ENCODE results near the gene NCAPD2.
A peak's percentile ranks its signal among the peaks of the same experiment; 100 is the strongest.

NCAPD2 gene

DNA sequence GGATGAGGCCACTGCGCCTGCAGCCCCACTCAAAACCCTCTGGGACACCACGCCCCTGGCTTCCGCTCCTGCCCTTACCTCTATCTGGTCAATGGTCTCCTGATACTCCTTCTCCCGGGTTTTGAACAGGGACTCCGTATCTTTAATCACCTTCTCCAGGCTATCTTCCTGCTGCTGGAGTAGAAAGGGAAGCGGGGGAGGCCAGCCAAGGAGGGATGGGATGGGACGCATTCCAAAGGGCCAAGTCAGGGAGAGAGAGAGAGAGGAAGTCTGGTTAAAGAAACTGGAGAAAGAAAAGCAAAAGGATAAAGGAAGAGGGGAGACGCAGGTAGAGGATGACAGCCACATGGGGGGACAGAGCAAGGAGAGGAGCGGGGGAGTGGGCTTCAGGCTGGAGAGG is 54.1 kb downstream of the NCAPD2 start:
- Histone ChIP-seq H4K20me1 (peaks cover 3 to 37% (median 17%) of the 10 kb centered on the region in 11 experiments; a peak in 17 of 22 replicates), H3K4me1 (peaks cover 57 to 80% (median 63%) of the 10 kb centered on the region in 10 experiments), H3K27me3 (no peaks in the 10 kb centered on the region), H3K4me2 (peak overlapping the region; percentile 24 to 100 (median 99); a peak in 19 of 22 replicates), H3K9ac (peak overlapping the region; percentile 27 to 83 (median 73); a peak in 16 of 22 replicates), H3K4me3 (peak overlapping the region in 5 of 10 experiments; percentile 42 to 99 (median 52); a peak in 8 of 20 replicates), H3K27ac (peak overlapping the region in 10 of 11 experiments; percentile 23 to 86 (median 80); a peak in 18 of 22 replicates), H3K9me3 (replicated peaks in 1 of 11) (no peaks in the 10 kb centered on the region), H3K36me3 (peaks cover 55 to 82% (median 69%) of the 10 kb centered on the region in 11 experiments)
- no peak for TF ChIP-seq Cebpa-rat (IDR thresholded peaks at IDR 0.05)

- H3K9me3 ChIP-seq (replicated peaks in 1 of 11) = no peaks in the 10 kb centered on the region
- H3K4me3 ChIP-seq = peak overlapping the region in 8 of 10 experiments; percentile 14 to 99 (median 44); a peak in 11 of 20 replicates
- peaks cover 61 to 81% (median 66%) of the 10 kb centered on the region in 10 experiments for H3K4me1 ChIP-seq
- H3K4me2 ChIP-seq = peak overlapping the region; percentile 72 to 100 (median 99)
- peak overlapping the region in 10 of 11 experiments; percentile 51 to 86 (median 80); a peak in 19 of 22 replicates for H3K27ac ChIP-seq
- peak overlapping the region; percentile 58 to 87 (median 76); a peak in 20 of 22 replicates for H3K9ac ChIP-seq
- peaks cover 8 to 42% (median 22%) of the 10 kb centered on the region in 11 experiments; a peak in 19 of 22 replicates for H4K20me1 ChIP-seq
- H3K27me3 ChIP-seq = no peaks in the 10 kb centered on the region
- H3K36me3 ChIP-seq = peaks cover 51 to 78% (median 64%) of the 10 kb centered on the region in 11 experiments
- TF ChIP-seq Cebpa-rat (IDR thresholded peaks at IDR 0.05) = no peak
Measured at GRCh38 chr12:6548556-6548955, 54.7 kb downstream of the NCAPD2 start.

- H3K9ac ChIP-seq = peak overlapping the region; percentile 64 to 87 (median 76)
- no peaks in the 10 kb centered on the region for H3K27me3 ChIP-seq
- peak overlapping the region in 9 of 10 experiments; percentile 3 to 99 (median 42); a peak in 14 of 20 replicates for H3K4me3 ChIP-seq
- no peak for TF ChIP-seq Cebpa-rat (IDR thresholded peaks at IDR 0.05)
- H3K27ac ChIP-seq = peak overlapping the region; percentile 30 to 86 (median 80); a peak in 21 of 22 replicates
- H3K4me2 ChIP-seq = peak overlapping the region; percentile 72 to 100 (median 99)
- peaks cover 67 to 86% (median 71%) of the 10 kb centered on the region in 10 experiments for H3K4me1 ChIP-seq
- peaks cover 49 to 72% (median 62%) of the 10 kb centered on the region in 11 experiments for H3K36me3 ChIP-seq
- H3K9me3 ChIP-seq (replicated peaks in 1 of 11) = no peaks in the 10 kb centered on the region
- peaks cover 10 to 48% (median 27%) of the 10 kb centered on the region in 11 experiments; a peak in 19 of 22 replicates for H4K20me1 ChIP-seq
Measured at GRCh38 chr12:6548966-6549683, 55.2 kb downstream of the NCAPD2 start.

GRCh38 chr12:6549684-6550151 is 55.8 kb downstream of the NCAPD2 start:
- Histone ChIP-seq H3K9ac (peak overlapping the region; percentile 64 to 87 (median 76)), H3K27ac (peak overlapping the region; percentile 30 to 86 (median 80); a peak in 21 of 22 replicates)

DNA sequence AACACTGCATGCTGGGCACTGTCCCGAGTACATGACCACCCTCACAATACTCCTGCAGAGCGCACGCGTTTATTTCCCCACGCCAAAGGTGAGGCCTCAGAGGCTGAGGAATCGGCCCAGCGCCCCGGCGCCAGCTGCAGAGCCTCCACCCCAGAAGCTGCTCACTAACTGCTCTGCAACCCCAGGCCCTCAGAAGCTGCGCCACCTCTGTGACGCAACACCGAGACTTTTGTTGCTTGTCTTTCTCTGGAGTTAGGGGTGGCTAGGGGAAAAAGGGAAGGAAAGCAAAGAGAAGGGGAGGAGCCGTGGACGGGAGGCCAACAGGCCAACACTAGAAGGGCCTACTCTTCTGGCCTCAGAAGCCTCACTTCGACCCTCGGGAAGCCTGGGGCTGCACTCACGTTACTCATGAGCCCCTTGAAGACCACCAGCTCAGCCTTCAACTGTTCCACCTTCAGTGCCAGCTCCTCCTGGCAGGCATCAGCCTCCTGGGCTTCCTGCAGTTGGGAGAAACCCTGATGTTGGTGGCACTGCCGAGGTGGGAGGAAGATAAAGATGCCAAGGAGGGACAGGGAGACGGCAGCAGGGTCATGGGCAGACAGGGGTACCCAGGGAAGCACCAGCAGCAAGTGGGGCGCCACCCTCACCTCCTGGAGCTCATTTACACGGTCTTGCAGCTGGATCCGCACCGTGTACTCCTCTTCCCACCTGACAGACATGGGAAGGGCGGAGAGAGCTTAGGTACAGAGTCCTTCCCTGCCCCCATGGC is 56.6 kb downstream of the NCAPD2 start:
- peak in 9 of 11 experiments; percentile 56 to 86 (median 71); a peak in 13 of 22 replicates for TF ChIP-seq Cebpa-rat (IDR thresholded peaks at IDR 0.05)
- peak overlapping the region in 7 of 10 experiments; percentile 4 to 99 (median 47); a peak in 10 of 20 replicates for H3K4me3 ChIP-seq
- no peaks in the 10 kb centered on the region for H3K27me3 ChIP-seq
- H3K36me3 ChIP-seq = peaks cover 36 to 59% (median 48%) of the 10 kb centered on the region in 11 experiments
- H3K27ac ChIP-seq = peak overlapping the region; percentile 51 to 86 (median 80)
- peaks cover 22 to 62% (median 40%) of the 10 kb centered on the region in 11 experiments; a peak in 20 of 22 replicates for H4K20me1 ChIP-seq
- peak overlapping the region; percentile 72 to 100 (median 99) for H3K4me2 ChIP-seq
- H3K9me3 ChIP-seq (replicated peaks in 1 of 11) = no peaks in the 10 kb centered on the region
- peaks cover 77 to 90% (median 80%) of the 10 kb centered on the region in 10 experiments for H3K4me1 ChIP-seq
- H3K9ac ChIP-seq = peak overlapping the region; percentile 64 to 87 (median 75); a peak in 21 of 22 replicates

More at GRCh38 chr12:6549684-6550151, 55.8 kb downstream of the NCAPD2 start:
- peaks cover 43 to 66% (median 56%) of the 10 kb centered on the region in 11 experiments for H3K36me3 ChIP-seq
- H4K20me1 ChIP-seq = peaks cover 16 to 54% (median 33%) of the 10 kb centered on the region in 11 experiments; a peak in 20 of 22 replicates
- no peak for TF ChIP-seq Cebpa-rat (IDR thresholded peaks at IDR 0.05)
- peak overlapping the region; percentile 72 to 100 (median 99) for H3K4me2 ChIP-seq
- peak overlapping the region in 9 of 10 experiments; percentile 3 to 99 (median 42); a peak in 14 of 20 replicates for H3K4me3 ChIP-seq
- no peaks in the 10 kb centered on the region for H3K9me3 ChIP-seq (replicated peaks in 1 of 11)
- H3K4me1 ChIP-seq = peaks cover 73 to 86% (median 77%) of the 10 kb centered on the region in 10 experiments
- H3K27me3 ChIP-seq = no peaks in the 10 kb centered on the region

GRCh38 chr12:6551063-6551461 is 57.2 kb downstream of the NCAPD2 start:
- Histone ChIP-seq H4K20me1 (peaks cover 23 to 64% (median 40%) of the 10 kb centered on the region in 11 experiments; a peak in 20 of 22 replicates), H3K36me3 (peaks cover 30 to 54% (median 42%) of the 10 kb centered on the region in 11 experiments), H3K9ac (peak overlapping the region; percentile 64 to 87 (median 75); a peak in 21 of 22 replicates), H3K9me3 (replicated peaks in 1 of 11) (no peaks in the 10 kb centered on the region), H3K27ac (peak overlapping the region; percentile 51 to 86 (median 80)), H3K4me3 (peak overlapping the region in 6 of 10 experiments; percentile 6 to 99 (median 50); a peak in 8 of 20 replicates), H3K4me2 (peak overlapping the region; percentile 93 to 100 (median 99)), H3K27me3 (no peaks in the 10 kb centered on the region), H3K4me1 (peaks cover 77 to 90% (median 80%) of the 10 kb centered on the region in 10 experiments)
- no peak for TF ChIP-seq Cebpa-rat (IDR thresholded peaks at IDR 0.05)

DNA sequence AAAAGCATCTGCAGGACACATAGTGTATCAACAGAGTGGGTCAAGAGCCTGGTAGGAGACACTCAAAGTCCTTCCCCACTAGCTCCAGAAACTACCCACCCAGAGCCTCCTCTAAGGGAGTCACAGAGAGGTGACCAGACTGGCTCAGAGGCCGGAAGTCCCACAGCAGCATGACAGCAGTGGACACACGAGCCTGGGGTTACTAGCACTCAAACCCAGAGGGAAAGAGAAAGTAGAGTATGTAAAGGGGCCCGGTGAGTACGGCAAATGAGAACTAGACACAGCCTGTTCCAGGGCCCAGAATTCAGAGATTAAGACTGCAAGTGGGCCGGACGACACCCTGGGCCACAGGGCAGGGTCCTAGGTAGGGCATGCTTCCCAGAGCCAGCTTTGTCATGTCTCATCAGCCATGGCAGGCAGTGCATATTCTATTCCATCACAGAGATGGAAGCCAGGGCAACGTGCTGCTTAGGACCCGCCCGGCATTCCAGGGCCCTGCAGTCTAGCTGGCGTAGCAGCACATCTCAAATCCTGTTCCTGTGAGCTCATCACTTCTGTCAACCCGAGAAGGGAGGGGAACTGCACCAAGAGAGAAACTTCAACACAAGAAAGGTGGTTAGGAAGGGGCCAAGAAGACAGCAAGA is 57.7 kb downstream of the NCAPD2 start:
- Histone ChIP-seq H3K4me1 (peaks cover 83 to 91% (median 86%) of the 10 kb centered on the region in 10 experiments), H3K9me3 (replicated peaks in 1 of 11) (no peaks in the 10 kb centered on the region), H3K9ac (peak overlapping the region; percentile 64 to 87 (median 75)), H3K4me2 (peak overlapping the region; percentile 93 to 100 (median 99)), H3K4me3 (peak overlapping the region in 9 of 10 experiments; percentile 29 to 99 (median 79); a peak in 12 of 20 replicates), H3K27me3 (no peaks in the 10 kb centered on the region), H3K27ac (peak overlapping the region; percentile 51 to 86 (median 80)), H3K36me3 (peaks cover 29 to 54% (median 42%) of the 10 kb centered on the region in 11 experiments), H4K20me1 (peaks cover 25 to 70% (median 43%) of the 10 kb centered on the region in 11 experiments; a peak in 20 of 22 replicates)
- no peak for TF ChIP-seq Cebpa-rat (IDR thresholded peaks at IDR 0.05)
